Spleen (tissue), 11 donors: Measurements from ENCODE around the gene BCL2. TPM values are rescaled to one million over a fixed set of nuclear protein-coding genes. Genes with fewer than 3 reads are reported as not detected.

Experiments
- DNase-seq: peaks from one replicate; pipeline ENCODE4 v3.0.0-alpha.2; 2020
- H3K27ac ChIP-seq, 8 donors: fragments of 200-600 bp; sonication (generic) in 7 of 8; 1 replicate in 4 of 8; 2 replicates in 4 of 8; pipeline versions ENCODE4 v1.5.0 to v1.8.0; 2016 to 2021; ENCODE audit warnings: inconsistent platforms in 4 of 8, mild to moderate bottlenecking in 4 of 8, moderate library complexity in 1 of 8
- H3K27me3 ChIP-seq, 7 donors: fragments of 200-600 bp; sonication (generic) in 6 of 7; replicated peaks in 1 of 7; 1 replicate in 4 of 7; 2 replicates in 3 of 7; pipeline versions ENCODE4 v1.5.0 to v1.8.0; 2016 to 2021; ENCODE audit warnings: inconsistent platforms in 3 of 7, mild to moderate bottlenecking in 1 of 7
- H3K36me3 ChIP-seq, 6 donors: fragments of 200-600 bp; sonication (generic) in 5 of 6; 1 replicate in 4 of 6; 2 replicates in 2 of 6; pipeline versions ENCODE4 v1.5.0 to v1.8.0; 2016 to 2021; ENCODE audit warnings: inconsistent platforms in 2 of 6
- H3K4me1 ChIP-seq, 6 donors: fragments of 200-600 bp; sonication (generic) in 5 of 6; 1 replicate in 3 of 6; 2 replicates in 3 of 6; pipeline versions ENCODE4 v1.5.0 to v1.8.0; 2016 to 2021; ENCODE audit warnings: inconsistent platforms in 3 of 6
- H3K4me3 ChIP-seq, 8 donors: fragments of 200-600 bp; sonication (generic) in 7 of 8; 1 replicate in 4 of 8; 2 replicates in 4 of 8; pipeline versions ENCODE4 v1.5.0 to v1.8.0; 2016 to 2021; ENCODE audit warnings: inconsistent platforms in 4 of 8, mild to moderate bottlenecking in 4 of 8, moderate library complexity in 2 of 8
- H3K9me3 ChIP-seq, 8 donors: fragments of 200-600 bp; sonication (generic) in 7 of 8; 1 replicate in 4 of 8; 2 replicates in 4 of 8; pipeline versions ENCODE4 v1.5.0 to v1.8.0; 2016 to 2021; ENCODE audit warnings: inconsistent platforms in 4 of 8
- POLR2A ChIP-seq, 3 donors: fragments of 450-650 bp; IDR thresholded peaks; one replicate each; pipeline ENCODE4 v1.5.1; 2017; ENCODE audit warnings: antibody characterized with exemption in 3 of 3, mild to moderate bottlenecking in 1 of 3
- POLR2AphosphoS5 ChIP-seq, 3 donors: sonication (generic); formaldehyde crosslinking; IDR thresholded peaks; one replicate each; pipeline ENCODE4 v1.5.1; 2017; ENCODE audit warnings: antibody characterized with exemption in 3 of 3
- WGBS, 5 donors: extraction: QIAGEN DNeasy Blood & Tissue Kit in 3 of 5; methylation state at CpG; one replicate each; pipeline versions ENCODE4 v1.1.5 to v1.1.7; 2013 to 2018; 5-methylcytosine and 5-hydroxymethylcytosine counted together
- intact Hi-C: fragments of 100-400 bp; cut with DNase I; formaldehyde crosslinking; loops from one replicate; pipeline ENCODE4 v1.15.0; 2023; ENCODE audit warnings: low total_unique reads
- polyA plus RNA-seq, 3 donors: library from polyadenylated mRNA; stranded (reverse); fragments of 200-250 nt; gene quantifications; one replicate each; pipeline ENCODE4 v1.2.1, GENCODE V29; 2013
- total RNA-seq, 7 donors: library from RNA; depleted of rRNA in 3 of 7; stranded (reverse); fragments of >200 nt in 3 of 7; fragmentation: NEBNext Ultra II Directional in 4 of 7; extraction: Animal tissue kit (Norgen Biotek cat#: 25700) in 4 of 7; gene quantifications; one replicate each; pipeline versions ENCODE4 v1.1.0 to v1.2.1, GENCODE V29; 2016 to 2021
- TF ChIP-seq, protein P1 (sequence below), 11 experiments: fragments of 200-600 bp in 7 of 11; fragments of 450-650 bp in 4 of 11; sonication (generic) in 4 of 11; IDR thresholded peaks in 8 of 11; conservative IDR thresholded peaks in 3 of 11; 1 replicate in 7 of 11; 2 replicates in 4 of 11; pipeline versions ENCODE4 v1.4.0 to v1.8.0; 2016 to 2021; ENCODE audit warnings: antibody characterized with exemption in 11 of 11, inconsistent platforms in 4 of 11, mild to moderate bottlenecking in 1 of 11
- donor health status: healthy with polysubstance abuse.
- donor health status: DM: no; HTN: no; CAD: no; lungs with moderate emphysema.
- donor health status: DM: no; HTN: no; CAD: no.
- donor health status: Bipolar disorder and iron deficiency.
- donor health status: healthy.
- donor health status: DM: no; HTN: no; CAD: no.
- donor health status: DM: yes; HTN: yes; CAD: no.

Gene BCL2
- total and polyA plus RNA-seq, 10 donors = 9.6 to 112 (median 69.1) TPM

GRCh38 chr18:63173983-63174382, 145.6 kb downstream of the BCL2 start:
- no peak for DNase-seq
- no peaks in the 10 kb centered on the region for H3K9me3 ChIP-seq
- no peak overlapping the region for H3K4me3 ChIP-seq
- WGBS, 5 donors = 92 to 97% (median 95%) methylated on average over 2 of the region's 2 CpGs
- intact Hi-C loops = no loop called here
- no peaks in the 10 kb centered on the region for H3K27me3 ChIP-seq
- TF ChIP-seq POLR2AphosphoS5 (IDR thresholded peaks at IDR 0.05) (no peak), POLR2A (IDR thresholded peaks at IDR 0.05) (no peak)
- TF ChIP-seq, protein P1, sequence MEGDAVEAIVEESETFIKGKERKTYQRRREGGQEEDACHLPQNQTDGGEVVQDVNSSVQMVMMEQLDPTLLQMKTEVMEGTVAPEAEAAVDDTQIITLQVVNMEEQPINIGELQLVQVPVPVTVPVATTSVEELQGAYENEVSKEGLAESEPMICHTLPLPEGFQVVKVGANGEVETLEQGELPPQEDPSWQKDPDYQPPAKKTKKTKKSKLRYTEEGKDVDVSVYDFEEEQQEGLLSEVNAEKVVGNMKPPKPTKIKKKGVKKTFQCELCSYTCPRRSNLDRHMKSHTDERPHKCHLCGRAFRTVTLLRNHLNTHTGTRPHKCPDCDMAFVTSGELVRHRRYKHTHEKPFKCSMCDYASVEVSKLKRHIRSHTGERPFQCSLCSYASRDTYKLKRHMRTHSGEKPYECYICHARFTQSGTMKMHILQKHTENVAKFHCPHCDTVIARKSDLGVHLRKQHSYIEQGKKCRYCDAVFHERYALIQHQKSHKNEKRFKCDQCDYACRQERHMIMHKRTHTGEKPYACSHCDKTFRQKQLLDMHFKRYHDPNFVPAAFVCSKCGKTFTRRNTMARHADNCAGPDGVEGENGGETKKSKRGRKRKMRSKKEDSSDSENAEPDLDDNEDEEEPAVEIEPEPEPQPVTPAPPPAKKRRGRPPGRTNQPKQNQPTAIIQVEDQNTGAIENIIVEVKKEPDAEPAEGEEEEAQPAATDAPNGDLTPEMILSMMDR (IDR thresholded peaks at IDR 0.05 in 8 of 11, conservative IDR thresholded peaks at IDR 0.05 in 3 of 11) = no peak
- peaks cover 0 to 3% (median 0%) of the 10 kb centered on the region in 6 donors for H3K36me3 ChIP-seq
- peak overlapping the region in 2 of 8 donors; percentile 7 to 30 for H3K27ac ChIP-seq
- peaks cover 2 to 41% (median 22%) of the 10 kb centered on the region in 6 donors for H3K4me1 ChIP-seq

DNA sequence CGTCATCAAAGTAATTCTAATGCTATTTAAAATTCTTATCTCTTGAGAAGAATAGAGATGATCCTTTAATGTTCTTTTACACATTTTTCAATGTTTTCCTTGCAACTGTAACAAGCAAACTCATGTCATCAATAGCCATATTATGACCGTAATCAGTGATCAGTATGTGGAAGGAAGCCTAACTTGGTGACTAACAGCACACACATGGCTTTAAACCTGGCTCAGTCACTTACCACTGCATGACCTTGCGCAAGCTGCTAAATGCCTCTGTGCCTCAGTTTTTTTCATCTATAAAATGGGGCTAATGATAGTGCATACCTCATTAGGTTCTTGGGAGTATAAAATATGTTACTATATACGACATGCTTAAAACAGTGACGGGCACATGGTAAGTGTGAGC, 149.7 kb downstream of the BCL2 start:
- no peak overlapping the region for H3K4me3 ChIP-seq
- H3K36me3 ChIP-seq = peaks cover 0 to 11% (median 0%) of the 10 kb centered on the region in 6 donors
- peaks cover 0 to 21% (median 7%) of the 10 kb centered on the region in 6 donors for H3K4me1 ChIP-seq
- DNase-seq = no peak
- no peaks in the 10 kb centered on the region for H3K9me3 ChIP-seq
- 95 to 99% (median 98%) methylated on average over 5 of the region's 5 CpGs for WGBS, 5 donors
- intact Hi-C loops = no loop called here
- no peaks in the 10 kb centered on the region for H3K27me3 ChIP-seq
- TF ChIP-seq, protein P1 (IDR thresholded peaks at IDR 0.05 in 8 of 11, conservative IDR thresholded peaks at IDR 0.05 in 3 of 11) = no peak
- no peak for TF ChIP-seq POLR2AphosphoS5 (IDR thresholded peaks at IDR 0.05)
- TF ChIP-seq POLR2A (IDR thresholded peaks at IDR 0.05) = no peak
- no peak overlapping the region for H3K27ac ChIP-seq

DNA sequence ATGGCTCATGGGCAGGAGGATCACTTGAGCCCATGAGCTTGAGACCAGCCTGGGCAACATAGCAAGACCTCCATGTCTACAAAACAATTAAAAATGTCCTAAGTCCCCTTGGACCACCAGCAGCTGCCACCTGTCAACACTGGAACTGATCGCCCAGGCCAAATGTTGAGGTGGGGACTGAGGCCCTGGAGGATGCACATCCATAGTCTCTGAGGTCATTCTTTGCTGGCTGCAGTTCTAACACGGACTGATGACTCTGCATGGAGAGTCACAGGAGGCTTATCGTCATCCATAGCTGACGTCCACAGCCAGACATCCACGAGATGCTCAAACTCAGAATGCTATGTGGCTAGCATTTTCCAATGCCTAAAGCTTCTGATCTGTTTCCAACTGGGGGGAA, 151.3 kb downstream of the BCL2 start:
- peak; percentile 42 for DNase-seq
- Histone ChIP-seq H3K4me1 (peaks cover 0 to 24% (median 6%) of the 10 kb centered on the region in 6 donors), H3K27me3 (no peaks in the 10 kb centered on the region), H3K36me3 (peaks cover 0 to 11% (median 0%) of the 10 kb centered on the region in 6 donors), H3K9me3 (no peaks in the 10 kb centered on the region), H3K27ac (peak overlapping the region in 1 of 8 donors; percentile 21), H3K4me3 (no peak overlapping the region)
- WGBS, 5 donors = 78 to 98% (median 94%) methylated on average over 5 of the region's 5 CpGs
- TF ChIP-seq POLR2AphosphoS5 (IDR thresholded peaks at IDR 0.05) (no peak), POLR2A (IDR thresholded peaks at IDR 0.05) (no peak)
- TF ChIP-seq, protein P1 (IDR thresholded peaks at IDR 0.05 in 8 of 11, conservative IDR thresholded peaks at IDR 0.05 in 3 of 11) = no peak
- intact Hi-C loops = no loop called here

DNA sequence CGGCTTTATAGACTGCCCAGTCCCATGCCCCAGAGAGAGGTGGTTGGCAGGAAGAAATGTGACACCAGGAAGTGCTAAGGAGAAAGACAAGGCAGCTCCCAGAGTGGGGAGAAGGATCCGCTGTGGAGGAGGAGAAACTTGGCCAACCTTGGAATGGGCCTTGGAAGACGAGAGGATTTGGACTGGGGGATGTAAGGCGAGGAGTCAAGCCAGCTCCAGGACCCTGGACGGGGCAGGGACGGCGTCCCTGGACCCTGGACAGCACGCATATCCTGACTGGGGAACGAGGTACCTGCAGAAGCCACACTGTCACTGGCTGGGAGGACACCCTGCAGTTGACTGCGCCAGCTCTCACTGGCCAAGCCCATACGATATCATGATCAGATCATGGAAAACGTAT, 153.4 kb downstream of the BCL2 start:
- TF ChIP-seq, protein P1 (IDR thresholded peaks at IDR 0.05 in 8 of 11, conservative IDR thresholded peaks at IDR 0.05 in 3 of 11) = no peak
- TF ChIP-seq POLR2AphosphoS5 (IDR thresholded peaks at IDR 0.05) (no peak), POLR2A (IDR thresholded peaks at IDR 0.05) (no peak)
- peaks cover 0 to 8% (median 0%) of the 10 kb centered on the region in 6 donors for H3K36me3 ChIP-seq
- no peak overlapping the region for H3K4me3 ChIP-seq
- H3K27me3 ChIP-seq = no peaks in the 10 kb centered on the region
- no peaks in the 10 kb centered on the region for H3K9me3 ChIP-seq
- 87 to 96% (median 94%) methylated on average over 12 of the region's 12 CpGs for WGBS, 5 donors
- intact Hi-C loops = no loop called here
- H3K27ac ChIP-seq = no peak overlapping the region
- peaks cover 16 to 39% (median 27%) of the 10 kb centered on the region in 6 donors for H3K4me1 ChIP-seq
- DNase-seq = peak; percentile 54
